HG02642 (cell line): ENCODE data around the gene DGCR6L.
"Not testable (repeated sequence)": the region's sequence is repeated elsewhere in the genome, so short reads cannot be mapped to it uniquely, and the experiment has no call there.

Experiments used
- ATAC-seq: cut with Tn5 transposase; IDR thresholded peaks from one replicate; pipeline ENCODE4 v1.9.1; 2021; ENCODE audit warnings: mild to moderate bottlenecking; ENCODE audit not compliant: unreplicated experiment, poor library complexity

Gene DGCR6L

GRCh38 chr22:20279662-20280134 is 40.2 kb downstream of the DGCR6L start:
- ATAC-seq, result no peak

GRCh38 chr22:20278726-20279490 is 41.0 kb downstream of the DGCR6L start:
- ATAC-seq, result not testable (repeated sequence)

GRCh38 chr22:20277936-20278635 is 41.8 kb downstream of the DGCR6L start:
- not testable (repeated sequence) for ATAC-seq

- ATAC-seq, result no peak
These were observed 43.4 kb downstream of the DGCR6L start for GRCh38 chr22:20276468-20276867.

GRCh38 chr22:20275836-20276235 is 44.0 kb downstream of the DGCR6L start:
- ATAC-seq, result no peak

- not testable (repeated sequence) for ATAC-seq
These were observed 44.5 kb downstream of the DGCR6L start for GRCh38 chr22:20275325-20275724.

- ATAC-seq, result not testable (repeated sequence)
These were observed 45.5 kb downstream of the DGCR6L start for GRCh38 chr22:20274374-20274773.

- no peak for ATAC-seq
These were observed 46.1 kb downstream of the DGCR6L start for GRCh38 chr22:20273758-20274181.

- no peak for ATAC-seq
These were observed 47.2 kb downstream of the DGCR6L start for GRCh38 chr22:20272700-20273099.

GRCh38 chr22:20272174-20272573 is 47.7 kb downstream of the DGCR6L start:
- ATAC-seq, result no peak

- no peak for ATAC-seq
These were observed 48.5 kb downstream of the DGCR6L start for GRCh38 chr22:20271114-20271994.

GRCh38 chr22:20270190-20271113 is 49.4 kb downstream of the DGCR6L start:
- not testable (repeated sequence) for ATAC-seq

- not testable (repeated sequence) for ATAC-seq
These were observed 50.2 kb downstream of the DGCR6L start for GRCh38 chr22:20269673-20270072.

- ATAC-seq, result not testable (repeated sequence)
These were observed 50.7 kb downstream of the DGCR6L start for GRCh38 chr22:20269201-20269600.

GRCh38 chr22:20268279-20269012 is 51.4 kb downstream of the DGCR6L start, which contains the start of gene RTN4R:
RTN4R (minus strand) TSS chr22:20268318; CDS start chr22:20268092, 226 bp downstream.
- no peak for ATAC-seq

GRCh38 chr22:20267441-20268278 is 52.2 kb downstream of the DGCR6L start:
- ATAC-seq, result no peak

GRCh38 chr22:20266667-20267440 is 53.0 kb downstream of the DGCR6L start:
- ATAC-seq, result not testable (repeated sequence)
